Calu3 (cell line): ENCODE results near the gene SRXN1. TPM values are rescaled to one million over a fixed set of nuclear protein-coding genes. Genes with fewer than 3 reads are reported as not detected.

Experiments
- BruUV-seq: library from RNA; stranded (reverse); fragments of 400-500 nt; replicated peaks from 2 replicates; lab custom pipeline; 2021; lab: Mats Ljungman, UMichigan
- CTCF ChIA-PET: fragments of 300-600 bp; sonication (Branson Sonifier 250); formaldehyde crosslinking; loops from one replicate; lab custom pipeline; 2022; ENCODE audit warnings: antibody characterized with exemption; lab: Charles Lee
- DNase-seq: peaks from one replicate; pipeline ENCODE4 v3.0.0; 2022
- H3K27ac Mint-ChIP-seq: one replicate; pipeline ENCODE4 v1.8.0; 2022; ENCODE audit warnings: mixed read lengths; ENCODE audit not compliant: unreplicated experiment
- H3K27me3 Mint-ChIP-seq: one replicate; pipeline ENCODE4 v1.8.0; 2022; ENCODE audit warnings: mixed read lengths; ENCODE audit not compliant: unreplicated experiment
- H3K36me3 Mint-ChIP-seq: one replicate; pipeline ENCODE4 v1.8.0; 2022; ENCODE audit warnings: mild to moderate bottlenecking, moderate library complexity, mixed read lengths; ENCODE audit not compliant: insufficient read depth, unreplicated experiment
- H3K4me1 Mint-ChIP-seq: one replicate; pipeline ENCODE4 v1.8.0; 2022; ENCODE audit warnings: mild to moderate bottlenecking, low read depth, mixed read lengths; ENCODE audit not compliant: unreplicated experiment
- H3K4me3 Mint-ChIP-seq: one replicate; pipeline ENCODE4 v1.8.0; 2022; ENCODE audit warnings: mild to moderate bottlenecking, low read depth, moderate library complexity, mixed read lengths; ENCODE audit not compliant: unreplicated experiment
- H3K9me3 Mint-ChIP-seq: one replicate; pipeline ENCODE4 v1.8.0; 2022; ENCODE audit warnings: low read depth, mixed read lengths; ENCODE audit not compliant: unreplicated experiment
- intact Hi-C: fragments of 100-400 bp; cut with micrococcal nuclease; formaldehyde crosslinking; loops from one replicate; pipeline ENCODE4 v1.10.0; 2022; ENCODE audit not compliant: unreplicated experiment
- total RNA-seq: library from RNA; stranded (reverse); gene quantifications from 2 replicates; pipeline ENCODE4 v1.2.3, GENCODE V29; 2022
- TF ChIP-seq, protein P1 (sequence below): fragments of 200-600 bp; IDR thresholded peaks from one replicate; pipeline ENCODE4 v1.8.0; 2022; ENCODE audit warnings: antibody characterized with exemption; ENCODE audit not compliant: unreplicated experiment

Gene SRXN1
- total RNA-seq, 1 experiment from 2014 or later, result 17.4 TPM

DNA sequence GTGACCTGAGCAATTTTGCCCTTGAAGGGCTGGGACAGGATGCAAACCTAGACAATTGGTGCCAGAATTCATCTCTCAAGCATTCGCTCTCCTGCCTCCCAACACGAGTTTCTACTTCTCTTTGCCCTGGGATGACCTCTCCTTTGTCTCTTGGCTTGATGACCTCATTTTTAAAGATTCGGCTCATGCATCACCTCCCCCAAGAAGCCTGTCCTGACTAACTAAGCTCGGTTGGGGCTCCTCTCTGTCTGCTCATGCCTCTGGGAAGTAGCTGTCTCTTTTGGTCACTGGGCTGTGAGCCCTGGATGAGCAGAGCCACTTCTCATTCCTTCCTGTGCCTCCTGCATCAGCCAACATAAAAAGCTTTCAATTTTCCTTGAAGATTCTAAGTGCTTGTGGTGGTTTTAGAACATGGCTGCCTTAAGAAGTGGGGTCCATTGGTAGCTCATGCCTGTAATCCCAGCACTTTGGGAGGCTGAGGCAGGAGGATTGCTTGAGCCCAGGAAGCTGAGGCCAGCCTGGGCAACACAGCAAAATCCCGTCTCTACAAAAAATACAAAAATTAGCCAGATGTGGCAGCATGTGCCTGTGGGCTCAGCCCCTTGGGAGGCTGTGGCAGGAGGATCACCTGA, 31.8 kb downstream of the SRXN1 start:
- CTCF ChIA-PET, result no interaction called here
- H3K4me3 Mint-ChIP-seq, result no peak overlapping the region
- peaks cover 80% of the 10 kb centered on the region for H3K27me3 Mint-ChIP-seq
- BruUV-seq, result no TSS peak
- intact Hi-C loops, result no loop called here
- TF ChIP-seq, protein P1, sequence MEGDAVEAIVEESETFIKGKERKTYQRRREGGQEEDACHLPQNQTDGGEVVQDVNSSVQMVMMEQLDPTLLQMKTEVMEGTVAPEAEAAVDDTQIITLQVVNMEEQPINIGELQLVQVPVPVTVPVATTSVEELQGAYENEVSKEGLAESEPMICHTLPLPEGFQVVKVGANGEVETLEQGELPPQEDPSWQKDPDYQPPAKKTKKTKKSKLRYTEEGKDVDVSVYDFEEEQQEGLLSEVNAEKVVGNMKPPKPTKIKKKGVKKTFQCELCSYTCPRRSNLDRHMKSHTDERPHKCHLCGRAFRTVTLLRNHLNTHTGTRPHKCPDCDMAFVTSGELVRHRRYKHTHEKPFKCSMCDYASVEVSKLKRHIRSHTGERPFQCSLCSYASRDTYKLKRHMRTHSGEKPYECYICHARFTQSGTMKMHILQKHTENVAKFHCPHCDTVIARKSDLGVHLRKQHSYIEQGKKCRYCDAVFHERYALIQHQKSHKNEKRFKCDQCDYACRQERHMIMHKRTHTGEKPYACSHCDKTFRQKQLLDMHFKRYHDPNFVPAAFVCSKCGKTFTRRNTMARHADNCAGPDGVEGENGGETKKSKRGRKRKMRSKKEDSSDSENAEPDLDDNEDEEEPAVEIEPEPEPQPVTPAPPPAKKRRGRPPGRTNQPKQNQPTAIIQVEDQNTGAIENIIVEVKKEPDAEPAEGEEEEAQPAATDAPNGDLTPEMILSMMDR, result no peak
- no peak for DNase-seq
- H3K4me1 Mint-ChIP-seq, result no peaks in the 10 kb centered on the region
- no peak overlapping the region for H3K27ac Mint-ChIP-seq
- peaks cover 6% of the 10 kb centered on the region for H3K9me3 Mint-ChIP-seq
- no peaks in the 10 kb centered on the region for H3K36me3 Mint-ChIP-seq

DNA sequence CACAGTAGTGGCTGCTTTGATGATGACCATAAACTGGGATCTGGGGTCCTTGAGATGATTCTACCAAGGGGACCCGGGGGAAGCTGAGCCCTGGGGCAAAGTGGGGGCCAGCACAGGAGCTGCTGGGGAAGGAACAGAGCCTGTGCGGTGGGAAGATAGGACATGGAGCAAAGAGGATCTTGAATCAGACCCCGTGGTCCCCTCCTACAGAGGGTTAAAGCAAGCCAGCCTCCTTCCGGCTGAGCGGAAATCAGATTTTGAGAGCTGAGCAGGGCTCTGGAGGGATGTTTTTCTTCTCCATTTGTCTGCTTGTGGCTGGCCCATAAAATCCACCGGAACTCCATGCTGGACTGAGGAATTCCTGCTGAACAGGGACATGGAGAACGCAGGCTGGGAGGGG, 32.8 kb downstream of the SRXN1 start:
- no peak overlapping the region for H3K4me3 Mint-ChIP-seq
- BruUV-seq, result no TSS peak
- no peak overlapping the region for H3K27ac Mint-ChIP-seq
- CTCF ChIA-PET, result no interaction called here
- no peaks in the 10 kb centered on the region for H3K36me3 Mint-ChIP-seq
- no peaks in the 10 kb centered on the region for H3K4me1 Mint-ChIP-seq
- peaks cover 80% of the 10 kb centered on the region for H3K27me3 Mint-ChIP-seq
- DNase-seq, result no peak
- peaks cover 6% of the 10 kb centered on the region for H3K9me3 Mint-ChIP-seq
- intact Hi-C loops, result no loop called here
- TF ChIP-seq, protein P1, result no peak

DNA sequence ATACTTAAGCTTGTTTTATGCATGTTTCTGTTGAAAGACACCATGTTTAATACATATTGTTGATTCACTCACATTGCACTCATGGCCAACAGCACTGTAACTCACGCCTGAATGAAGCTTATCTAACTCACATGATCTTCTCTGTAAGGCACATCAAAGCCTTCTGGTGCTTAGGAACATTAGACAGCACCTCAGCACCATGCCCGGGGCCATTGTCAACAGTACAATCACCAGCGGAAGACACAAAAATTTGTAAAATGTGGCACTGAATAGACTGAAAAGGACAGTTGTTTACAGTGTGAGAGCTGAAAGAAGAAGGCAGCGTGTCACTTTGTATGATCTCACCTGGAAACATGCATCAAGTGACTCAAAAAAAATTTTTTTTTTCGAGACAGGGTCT, 34.0 kb downstream of the SRXN1 start:
- Mint-ChIP-seq H3K9me3 (peaks cover 6% of the 10 kb centered on the region), H3K4me3 (no peak overlapping the region), H3K27me3 (peaks cover 89% of the 10 kb centered on the region), H3K36me3 (no peaks in the 10 kb centered on the region), H3K27ac (no peak overlapping the region), H3K4me1 (no peaks in the 10 kb centered on the region)
- CTCF ChIA-PET, result no interaction called here
- intact Hi-C loops, result no loop called here
- TF ChIP-seq, protein P1, result no peak
- DNase-seq, result no peak
- no TSS peak for BruUV-seq

DNA sequence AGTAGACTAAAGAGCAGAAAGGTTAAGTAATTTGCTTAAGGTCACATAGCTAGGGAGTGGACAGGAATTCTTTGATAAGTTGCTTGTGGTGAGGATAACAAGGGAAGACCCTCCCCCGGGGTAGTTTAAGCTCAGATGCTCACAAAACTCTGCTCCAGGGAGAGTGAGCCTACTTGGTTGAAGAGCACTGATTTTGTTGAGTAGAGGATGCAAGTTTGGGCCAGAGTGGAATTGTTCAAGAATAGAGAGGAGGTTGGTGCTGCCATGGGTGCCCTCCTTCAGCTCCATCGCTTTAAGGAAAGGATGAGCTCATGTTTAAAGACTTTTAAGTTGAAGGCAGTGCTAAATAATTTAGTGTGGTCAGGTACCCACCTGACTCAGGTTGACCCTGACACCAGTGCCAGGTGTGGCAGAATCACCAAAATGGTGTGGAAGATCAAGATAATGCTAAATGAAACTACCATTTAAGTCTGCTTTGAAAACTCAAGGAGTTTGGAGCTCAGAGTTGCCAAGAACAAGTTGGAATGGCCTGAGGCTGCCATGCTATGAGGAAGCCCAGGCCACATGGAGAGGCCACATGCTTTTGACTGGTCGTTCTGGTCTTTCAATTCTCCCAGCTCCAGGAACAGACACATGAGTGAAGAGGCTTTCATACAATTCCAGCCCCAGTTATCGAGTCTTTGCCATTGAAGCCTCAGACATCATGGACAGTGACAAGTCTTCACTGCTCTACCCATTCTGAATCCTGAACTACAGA, 34.9 kb downstream of the SRXN1 start:
- H3K27ac Mint-ChIP-seq, result no peak overlapping the region
- TF ChIP-seq, protein P1, result no peak
- no peaks in the 10 kb centered on the region for H3K4me1 Mint-ChIP-seq
- peaks cover 6% of the 10 kb centered on the region for H3K9me3 Mint-ChIP-seq
- no peak overlapping the region for H3K4me3 Mint-ChIP-seq
- CTCF ChIA-PET, result no interaction called here
- no TSS peak for BruUV-seq
- no peaks in the 10 kb centered on the region for H3K36me3 Mint-ChIP-seq
- H3K27me3 Mint-ChIP-seq, result peaks cover 91% of the 10 kb centered on the region
- intact Hi-C loops, result no loop called here
- no peak for DNase-seq
